NCI-H460 (cell line): ENCODE data around the gene SLC25A12. TPM values are rescaled to one million over a fixed set of nuclear protein-coding genes. Genes with fewer than 3 reads are reported as not detected.

ENCODE experiments used
- DNase-seq: peaks from one replicate; pipeline ENCODE4 v3.0.0-alpha.2; 2016; ENCODE audit warnings: low read depth; ENCODE audit errors: extremely low read depth
- small RNA-seq, 2 experiments: library from RNA; depleted of rRNA; stranded (forward); fragments of <200 nt; gene quantifications; one replicate each; pipeline ENCODE3, GENCODE V24; 2014
- total RNA-seq: library from RNA; depleted of rRNA; stranded (reverse); fragments of >200 nt; shearing (Covaris generic); gene quantifications from 2 replicates; pipeline ENCODE4 v1.2.3, GENCODE V29; 2014; rRNA removed

SLC25A12 gene
- total RNA-seq, 1 experiment from 2014 or later = 25.0 TPM

- no peak for DNase-seq
These were observed 157.9 kb downstream of the SLC25A12 start for GRCh38 chr2:171735991-171736710.

Small RNA genes lying within 50 kb of the gene (small RNA-seq; reads per million reads assigned to genes)
- gene RNU6-182P = 0 reads per million in 2 experiments

Other genes starting within 250 kb of the SLC25A12 start
- 61.1 and 70.9 TPM in 2 replicates for gene DYNC1I2, start 206.8 kb downstream of the SLC25A12 start, total RNA-seq
- gene HAT1, start 28.2 kb upstream of the SLC25A12 start, total RNA-seq = 59.1 and 70.2 TPM in 2 replicates
- 14.5 and 18.0 TPM in 2 replicates for gene METAP1D, start 105.7 kb upstream of the SLC25A12 start, total RNA-seq
- 3.8 and 6.7 TPM in 2 replicates for gene DLX1, start 191.3 kb upstream of the SLC25A12 start, total RNA-seq
- gene DLX2, start 208.7 kb upstream of the SLC25A12 start, total RNA-seq = 1.0 and 1.9 TPM in 2 replicates